Measurements from ENCODE around the gene ESPN.
A peak's percentile ranks its signal among the peaks of the same experiment; 100 is the strongest.

Gene ESPN

GRCh38 chr1:6502000-6502891, 77.7 kb downstream of the ESPN start:
- TF ChIP-seq ZC3H10 (CRISPR knock-in tag; IDR thresholded peaks at IDR 0.05) (no peak), CREB5 (CRISPR knock-in tag; IDR thresholded peaks at IDR 0.05; ENCODE audit: low read depth) (no peak), ARNTL (CRISPR knock-in tag; IDR thresholded peaks at IDR 0.05; ENCODE audit: borderline replicate concordance, low read depth) (no peak), RARB (CRISPR knock-in tag; IDR thresholded peaks at IDR 0.05) (no peak), TCF4 (CRISPR knock-in tag; IDR thresholded peaks at IDR 0.05; ENCODE audit: borderline replicate concordance) (peak; percentile 38; the same call in 1 of the 2 replicates), ZNF70 (CRISPR knock-in tag; IDR thresholded peaks at IDR 0.05) (peak; percentile 96), ZNF565 (CRISPR knock-in tag; conservative IDR thresholded peaks at IDR 0.05; ENCODE audit: low read depth) (no peak), TSHZ2 (CRISPR knock-in tag; IDR thresholded peaks at IDR 0.05) (no peak), ESRRG (CRISPR knock-in tag; IDR thresholded peaks at IDR 0.05) (no peak)
- ATAC-seq: no peak; the same call in 2 of the 3 replicates

GRCh38 chr1:6503884-6504602, 79.5 kb downstream of the ESPN start:
- TF ChIP-seq TCF4 (CRISPR knock-in tag; IDR thresholded peaks at IDR 0.05; ENCODE audit: borderline replicate concordance): no peak
- TF ChIP-seq OSR1 (CRISPR knock-in tag; IDR thresholded peaks at IDR 0.05): no peak
- no peak for TF ChIP-seq RARB (CRISPR knock-in tag; IDR thresholded peaks at IDR 0.05)
- TF ChIP-seq TOX (CRISPR knock-in tag; IDR thresholded peaks at IDR 0.05; ENCODE audit: borderline replicate concordance): no peak
- no peak for ATAC-seq

GRCh38 chr1:6504887-6505286, 80.3 kb downstream of the ESPN start:
- TF ChIP-seq ESRRG (CRISPR knock-in tag; IDR thresholded peaks at IDR 0.05) (no peak), OSR1 (CRISPR knock-in tag; IDR thresholded peaks at IDR 0.05) (no peak), ZFP3 (CRISPR knock-in tag; IDR thresholded peaks at IDR 0.05) (no peak), TSHZ2 (CRISPR knock-in tag; IDR thresholded peaks at IDR 0.05) (no peak), TCF4 (CRISPR knock-in tag; IDR thresholded peaks at IDR 0.05; ENCODE audit: borderline replicate concordance) (no peak), TOX (CRISPR knock-in tag; IDR thresholded peaks at IDR 0.05; ENCODE audit: borderline replicate concordance) (no peak), BACH2 (CRISPR knock-in tag; IDR thresholded peaks at IDR 0.05; ENCODE audit: borderline replicate concordance) (no peak)
- no peak for ATAC-seq

- ATAC-seq: no peak
- no peak for TF ChIP-seq ISL1 (CRISPR knock-in tag; IDR thresholded peaks at IDR 0.05)
- no peak for TF ChIP-seq CSDC2 (CRISPR knock-in tag; IDR thresholded peaks at IDR 0.05)
- TF ChIP-seq CSRNP3 (CRISPR knock-in tag; IDR thresholded peaks at IDR 0.05): no peak
- TF ChIP-seq ZFP3 (CRISPR knock-in tag; IDR thresholded peaks at IDR 0.05): no peak
- no peak for TF ChIP-seq ZNF8 (CRISPR knock-in tag; IDR thresholded peaks at IDR 0.05)
- no peak for TF ChIP-seq RARB (CRISPR knock-in tag; IDR thresholded peaks at IDR 0.05)
- TF ChIP-seq BACH2 (CRISPR knock-in tag; IDR thresholded peaks at IDR 0.05; ENCODE audit: borderline replicate concordance): no peak
- no peak for TF ChIP-seq ZNF565 (CRISPR knock-in tag; conservative IDR thresholded peaks at IDR 0.05; ENCODE audit: low read depth)
- TF ChIP-seq ZNF70 (CRISPR knock-in tag; IDR thresholded peaks at IDR 0.05): no peak
- no peak for TF ChIP-seq PPARA (CRISPR knock-in tag; IDR thresholded peaks at IDR 0.05; ENCODE audit: borderline replicate concordance)
- TF ChIP-seq GLIS3 (CRISPR knock-in tag; IDR thresholded peaks at IDR 0.05): no peak
- no peak for TF ChIP-seq OSR1 (CRISPR knock-in tag; IDR thresholded peaks at IDR 0.05)
- TF ChIP-seq TSHZ2 (CRISPR knock-in tag; IDR thresholded peaks at IDR 0.05): no peak
These were observed 81.0 kb downstream of the ESPN start for GRCh38 chr1:6505367-6506209.
